Stromal cell of bone marrow (primary cell): Measurements from ENCODE around the gene ODAM.
"Not testable (repeated sequence)": the region's sequence is repeated elsewhere in the genome, so short reads cannot be mapped to it uniquely, and the experiment has no call there.

Experiments used
- DNase-seq: peaks from one replicate; pipeline ENCODE4 v3.0.0-alpha.2; 2012; ENCODE audit warnings: low read depth

Gene ODAM

GRCh38 chr4:70195425-70195824 is at the start of gene ODAM:
TSS of gene ODAM (plus strand) at chr4:70195725. CDS start at chr4:70196544, 819 bp downstream.
- no peak for DNase-seq

GRCh38 chr4:70151271-70151670 is 44.3 kb upstream of the ODAM start:
- no peak for DNase-seq

GRCh38 chr4:70152088-70152487 is 43.4 kb upstream of the ODAM start:
- no peak for DNase-seq

- no peak for DNase-seq
These were observed 41.6 kb upstream of the ODAM start, which contains the start of gene PRR27 for GRCh38 chr4:70153937-70154336. TSS of gene PRR27 (plus strand) at chr4:70154237. CDS start at chr4:70154376, 139 bp downstream.

GRCh38 chr4:70158576-70158975 is 36.9 kb upstream of the ODAM start:
- DNase-seq: no peak

GRCh38 chr4:70177090-70177489 is 18.4 kb upstream of the ODAM start:
- DNase-seq: no peak

GRCh38 chr4:70178075-70178660 is 17.4 kb upstream of the ODAM start:
- DNase-seq: no peak

- DNase-seq: no peak
These were observed 15.7 kb upstream of the ODAM start for GRCh38 chr4:70179811-70180210.

- no peak for DNase-seq
These were observed 13.7 kb upstream of the ODAM start for GRCh38 chr4:70181864-70182263.

GRCh38 chr4:70182517-70183167 is 12.9 kb upstream of the ODAM start:
- no peak for DNase-seq

- peak; percentile 9 for DNase-seq
These were observed 12.2 kb upstream of the ODAM start for GRCh38 chr4:70183168-70183939.

GRCh38 chr4:70183940-70184246 is 11.6 kb upstream of the ODAM start:
- DNase-seq: no peak

- DNase-seq: no peak
These were observed 8.3 kb upstream of the ODAM start for GRCh38 chr4:70187216-70187615.

- no peak for DNase-seq
These were observed 4.9 kb upstream of the ODAM start for GRCh38 chr4:70190579-70190978.

GRCh38 chr4:70191647-70192046 is 3.9 kb upstream of the ODAM start:
- DNase-seq: no peak

- DNase-seq: no peak
These were observed 2.6 kb upstream of the ODAM start for GRCh38 chr4:70192895-70193294.

- DNase-seq: no peak
These were observed 1.3 kb downstream of the ODAM start for GRCh38 chr4:70196857-70197256.

GRCh38 chr4:70197842-70198241 is 2.3 kb downstream of the ODAM start:
- no peak for DNase-seq

GRCh38 chr4:70203601-70204000 is 8.1 kb downstream of the ODAM start:
- DNase-seq: no peak

GRCh38 chr4:70212752-70213151 is 17.2 kb downstream of the ODAM start:
- DNase-seq: not testable (repeated sequence)

- not testable (repeated sequence) for DNase-seq
These were observed 20.6 kb downstream of the ODAM start for GRCh38 chr4:70216109-70216508.

GRCh38 chr4:70216550-70216949 is 21.0 kb downstream of the ODAM start:
- DNase-seq: not testable (repeated sequence)

- not testable (repeated sequence) for DNase-seq
These were observed 25.9 kb downstream of the ODAM start for GRCh38 chr4:70221389-70221788.
